ENCODE data around the gene SLC13A3.
A peak's percentile ranks its signal among the peaks of the same experiment; 100 is the strongest.

Gene SLC13A3

GRCh38 chr20:46519471-46520068 is 131.7 kb downstream of the SLC13A3 start:
- no peak for DNase-seq

- DNase-seq: peak; percentile 61
Measured at GRCh38 chr20:46512943-46513844, 138.1 kb downstream of the SLC13A3 start, which contains the start of gene ZNF334. TSS of gene ZNF334 (minus strand) at chr20:46513559. CDS start at chr20:46512102, 1,457 bp downstream.

- DNase-seq: no peak
Measured at GRCh38 chr20:46509523-46509922, 141.7 kb downstream of the SLC13A3 start.
